Stimulated activated CD4-positive, alpha-beta T cell treated with anti-CD3 and anti-CD28 coated beads, Interleukin-2, amount 100 ng/mL, for 24 hours (primary cell): ENCODE data around the gene DMXL2.
"Not testable (repeated sequence)": the region's sequence is repeated elsewhere in the genome, so short reads cannot be mapped to it uniquely, and the experiment has no call there.

Experiments used
- DNase-seq, 2 donors: peaks; one replicate each; pipeline ENCODE4 v3.0.0-alpha.2; 2020

The DMXL2 gene

GRCh38 chr15:51475736-51476135, 146.8 kb downstream of the DMXL2 start:
- no peak for DNase-seq

GRCh38 chr15:51470512-51470911, 152.1 kb downstream of the DMXL2 start:
- DNase-seq = no peak

DNA sequence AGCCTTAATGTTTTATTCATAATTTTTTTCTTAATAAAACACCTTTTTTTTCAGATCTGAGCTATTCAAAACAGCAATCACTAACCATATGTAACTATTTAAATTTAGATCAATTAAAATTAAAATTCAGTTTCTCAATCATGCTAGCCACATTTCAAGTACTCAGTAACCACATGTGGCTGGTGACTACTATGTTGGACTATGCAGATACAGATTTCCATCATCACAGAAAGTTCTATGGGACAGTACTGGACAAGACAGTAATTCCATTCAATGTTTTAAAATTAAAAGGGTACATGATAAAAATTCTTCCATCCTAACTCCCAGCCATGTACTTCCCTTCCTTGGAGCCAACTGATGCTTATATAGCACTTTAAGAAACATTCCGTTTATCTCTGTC, 161.8 kb downstream of the DMXL2 start:
- no peak for DNase-seq

DNA sequence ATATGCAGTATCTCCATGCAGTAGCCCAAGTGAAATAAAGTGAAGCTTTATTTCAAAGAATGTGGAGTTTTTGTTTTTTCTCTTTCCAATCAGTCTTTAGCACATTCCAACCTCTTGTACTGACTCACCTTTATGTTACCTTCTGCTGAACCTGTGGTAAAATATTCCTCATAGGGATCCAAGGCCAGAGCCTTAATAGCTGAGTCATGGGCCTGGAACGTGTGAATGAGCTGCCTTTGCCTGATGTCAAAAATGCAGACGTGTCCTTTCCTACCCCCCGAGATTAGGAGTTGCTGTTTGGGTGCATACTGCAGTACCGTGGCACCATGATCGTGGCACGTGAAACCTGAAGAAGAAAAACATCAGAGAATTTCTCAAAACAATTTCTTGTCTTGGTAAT, 172.6 kb downstream of the DMXL2 start:
- DNase-seq = no peak

GRCh38 chr15:51448622-51449399, 173.8 kb downstream of the DMXL2 start:
- DNase-seq = no peak

DNA sequence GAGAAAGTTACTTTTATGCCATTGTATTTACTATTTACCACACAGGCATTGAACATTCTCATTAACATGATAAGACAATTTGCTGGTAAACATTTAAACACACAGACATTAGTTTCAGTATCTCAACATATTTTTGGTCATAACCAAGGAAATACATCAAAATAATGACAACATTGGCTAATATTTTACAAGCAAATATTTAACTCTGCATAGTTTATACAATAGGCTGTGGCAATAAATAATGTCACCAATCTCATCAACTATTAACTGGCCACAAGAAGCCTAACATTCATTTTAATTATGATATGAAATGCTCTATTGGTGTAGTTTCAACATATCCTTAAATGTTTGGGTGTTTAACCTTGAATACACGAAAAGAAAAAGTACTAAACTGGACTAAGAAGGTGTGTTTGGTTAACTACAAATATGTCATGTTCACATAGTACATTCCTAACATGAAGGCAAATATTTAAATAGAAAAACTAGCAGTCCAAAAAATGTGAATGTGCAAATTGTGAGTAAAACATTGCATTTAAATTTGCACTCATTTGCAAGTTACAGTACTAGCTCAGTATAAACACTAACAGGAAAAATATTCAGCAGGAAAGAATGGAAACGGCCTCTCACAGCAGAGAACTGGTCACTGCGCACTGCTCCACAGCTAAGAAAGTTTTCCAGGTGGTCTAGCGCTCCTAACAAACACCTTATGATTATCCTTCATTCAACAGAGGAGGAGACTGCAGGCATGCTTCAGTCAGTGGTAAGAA, 174.5 kb downstream of the DMXL2 start:
- DNase-seq = no peak

GRCh38 chr15:51446029-51446744, 176.4 kb downstream of the DMXL2 start:
- not testable (repeated sequence) for DNase-seq

DNA sequence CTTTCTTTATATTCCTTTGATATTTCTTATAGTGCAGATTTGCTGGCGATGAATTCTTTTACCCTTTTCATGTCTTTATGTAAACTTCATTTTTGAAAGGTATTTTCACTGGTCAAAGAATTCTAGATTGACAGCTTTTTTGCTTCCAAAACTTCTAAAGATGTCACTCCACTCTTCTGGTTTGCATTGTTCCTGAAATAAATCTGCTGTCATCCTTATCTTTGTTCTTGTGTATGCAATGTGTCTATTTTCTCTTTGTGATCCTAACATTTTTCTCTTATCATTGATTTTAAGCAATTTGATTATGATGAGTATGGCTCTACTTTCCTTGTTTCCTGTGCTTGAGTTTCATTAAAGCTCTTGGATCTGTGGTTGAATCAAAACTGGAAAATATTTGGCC, 177.8 kb downstream of the DMXL2 start:
- DNase-seq = no peak

DNA sequence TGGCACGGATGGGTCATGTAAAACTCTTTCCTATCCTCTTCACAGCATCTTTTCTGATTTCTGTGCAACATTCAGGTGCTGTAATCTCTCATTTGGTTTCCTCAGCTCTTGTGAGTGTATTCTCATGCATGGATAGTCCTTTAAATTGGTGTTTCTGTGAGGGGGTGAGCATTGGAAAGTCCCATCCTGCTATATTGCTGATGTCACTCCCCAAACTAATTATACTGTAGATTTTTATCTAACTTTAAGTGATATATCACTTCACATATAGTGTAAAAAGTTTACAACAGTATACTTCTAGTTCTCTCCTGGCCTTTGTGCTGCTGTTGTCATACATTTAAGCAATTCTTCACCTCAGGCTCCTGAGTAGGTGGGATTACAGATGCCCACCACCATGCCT, 178.5 kb downstream of the DMXL2 start:
- no peak for DNase-seq

- no peak for DNase-seq
Measured at GRCh38 chr15:51443282-51443914, 179.2 kb downstream of the DMXL2 start.

- no peak for DNase-seq
Measured at GRCh38 chr15:51438526-51438925, 184.0 kb downstream of the DMXL2 start.

- DNase-seq = no peak
Measured at GRCh38 chr15:51425517-51426040, 197.0 kb downstream of the DMXL2 start.

DNA sequence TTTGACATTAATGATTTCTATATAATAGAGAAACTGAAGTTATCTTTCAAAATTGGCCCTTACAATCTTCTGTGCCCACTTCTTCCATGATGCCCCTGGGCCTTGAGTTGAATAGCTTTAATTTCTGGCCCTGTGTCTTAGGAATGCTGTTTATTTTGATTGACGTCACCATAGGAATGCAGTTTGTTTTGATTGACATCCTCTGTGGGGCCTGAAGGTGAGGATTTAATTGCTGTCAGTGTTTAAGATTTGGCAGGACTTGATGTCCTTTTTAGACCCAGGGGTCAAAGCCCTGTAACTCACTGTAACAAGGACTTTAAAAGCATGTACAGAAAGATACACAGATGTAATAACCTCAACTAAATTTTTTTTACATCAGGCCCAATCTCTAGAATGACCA, 197.8 kb downstream of the DMXL2 start:
- no peak for DNase-seq

- not testable (repeated sequence) for DNase-seq
Measured at GRCh38 chr15:51423040-51423439, 199.5 kb downstream of the DMXL2 start.

DNA sequence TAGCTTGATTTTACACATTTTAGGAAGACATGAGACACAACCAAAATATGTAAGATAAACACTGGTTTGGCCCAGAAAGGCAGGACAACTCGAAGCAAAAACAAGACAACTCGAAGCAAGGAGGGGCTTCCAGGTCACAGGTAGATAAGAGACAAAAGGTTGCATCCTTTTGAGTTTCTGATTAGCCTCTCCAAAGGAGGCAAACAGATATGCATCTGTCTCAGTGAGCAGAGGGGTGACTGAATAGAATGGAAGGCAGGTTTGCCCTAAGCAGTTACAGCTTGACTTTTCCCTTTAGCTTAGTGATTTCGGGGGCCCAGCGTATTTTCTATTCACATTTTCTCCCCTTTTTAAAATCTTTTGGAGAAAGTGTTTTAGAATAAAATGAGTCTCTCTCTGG, 206.4 kb downstream of the DMXL2 start:
- no peak for DNase-seq

GRCh38 chr15:51414256-51414860, 208.2 kb downstream of the DMXL2 start:
- DNase-seq = no peak

- DNase-seq = no peak
Measured at GRCh38 chr15:51405693-51406523, 216.7 kb downstream of the DMXL2 start.

DNA sequence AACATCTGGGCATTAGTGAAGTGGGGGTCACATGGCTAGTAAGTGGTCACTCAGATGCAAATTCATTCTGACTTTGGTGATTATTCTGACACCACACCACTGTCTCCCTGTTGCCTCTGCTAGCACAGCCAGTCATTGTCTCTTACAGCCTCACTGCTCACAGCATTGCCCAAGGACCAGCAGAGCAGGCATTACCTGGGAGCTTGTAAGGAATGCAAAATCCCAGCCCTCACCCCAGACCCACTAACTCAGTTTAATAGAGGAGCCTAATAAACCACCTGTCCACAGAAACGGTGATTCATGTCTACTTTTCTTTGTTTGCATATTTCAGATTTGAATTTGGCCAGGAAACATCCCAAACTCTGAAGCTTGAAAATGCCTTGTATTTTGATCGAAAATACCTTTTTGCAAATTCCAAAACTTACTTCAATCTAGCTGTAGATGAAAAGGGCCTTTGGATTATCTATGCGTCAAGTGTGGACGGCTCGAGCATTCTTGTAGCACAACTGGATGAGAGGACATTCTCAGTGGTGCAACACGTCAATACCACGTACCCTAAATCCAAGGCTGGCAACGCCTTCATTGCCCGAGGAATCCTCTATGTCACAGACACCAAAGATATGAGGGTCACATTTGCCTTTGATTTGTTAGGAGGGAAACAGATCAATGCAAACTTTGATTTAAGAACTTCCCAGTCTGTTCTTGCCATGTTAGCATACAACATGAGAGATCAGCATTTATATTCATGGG, 218.4 kb downstream of the DMXL2 start:
- no peak for DNase-seq

DNA sequence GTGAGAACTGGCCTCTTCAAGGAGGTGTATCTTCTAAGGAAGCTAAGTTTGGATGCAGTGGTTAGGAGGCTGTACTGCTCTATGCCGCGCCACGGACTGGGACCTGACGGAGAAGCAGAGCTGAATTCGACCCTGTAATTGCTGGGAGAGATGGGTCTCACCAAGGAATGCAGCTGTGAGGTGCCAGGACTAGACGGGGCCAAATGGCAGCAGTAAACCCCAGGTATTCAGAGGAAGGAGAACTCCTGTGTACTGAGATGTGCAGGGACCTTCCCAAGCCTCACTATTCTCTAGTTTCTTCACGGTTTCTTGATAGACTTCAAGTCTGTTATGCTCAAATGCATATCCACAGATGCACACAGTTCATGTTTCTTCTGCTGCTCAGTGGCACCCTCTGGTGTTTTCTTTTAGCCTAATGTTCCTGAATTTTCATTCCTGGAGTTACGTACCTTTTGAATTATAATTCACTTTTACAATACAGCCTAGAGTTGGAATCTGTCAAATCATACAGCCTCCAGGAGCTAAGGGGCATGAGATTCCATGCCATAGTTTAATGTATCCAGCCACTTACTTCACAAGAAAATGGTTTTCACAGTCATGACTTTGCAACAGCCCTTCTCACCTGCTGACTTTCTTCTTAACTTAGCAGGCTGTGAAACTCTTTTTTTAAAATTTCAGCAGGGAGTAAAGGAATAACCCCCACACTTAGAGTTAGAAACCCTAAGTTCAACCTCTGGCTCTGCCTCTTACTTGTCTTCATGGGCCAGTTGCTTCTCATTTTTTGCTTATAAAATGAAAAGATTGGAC, 219.3 kb downstream of the DMXL2 start:
- DNase-seq = no peak
